Midbrain (tissue), 1 donor: ENCODE data around the gene GPR32.
"Not testable (repeated sequence)": the region's sequence is repeated elsewhere in the genome, so short reads cannot be mapped to it uniquely, and the experiment has no call there.

Source experiments
- DNase-seq: peaks from one replicate; lab custom pipeline; 2025; lab: John Stamatoyannopoulos, UW

The GPR32 gene

DNA sequence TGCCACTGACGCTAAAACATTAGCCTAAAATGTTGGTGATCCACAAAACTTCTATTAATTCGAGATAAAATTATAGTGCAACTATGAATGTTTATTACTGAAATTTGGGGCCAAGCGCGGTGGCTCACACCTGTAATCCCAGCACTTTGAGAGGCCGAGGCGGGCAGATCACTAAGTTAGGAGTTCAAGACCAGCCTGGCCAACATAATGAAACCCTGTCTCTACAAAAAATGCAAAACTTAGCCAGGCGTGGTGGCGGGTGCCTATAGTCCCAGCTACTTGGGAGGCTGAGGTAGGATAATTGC, 13.5 kb downstream of the GPR32 start:
- not testable (repeated sequence) for DNase-seq

- DNase-seq, result no peak
Observed at GRCh38 chr19:50784710-50785109, 14.4 kb downstream of the GPR32 start.

DNA sequence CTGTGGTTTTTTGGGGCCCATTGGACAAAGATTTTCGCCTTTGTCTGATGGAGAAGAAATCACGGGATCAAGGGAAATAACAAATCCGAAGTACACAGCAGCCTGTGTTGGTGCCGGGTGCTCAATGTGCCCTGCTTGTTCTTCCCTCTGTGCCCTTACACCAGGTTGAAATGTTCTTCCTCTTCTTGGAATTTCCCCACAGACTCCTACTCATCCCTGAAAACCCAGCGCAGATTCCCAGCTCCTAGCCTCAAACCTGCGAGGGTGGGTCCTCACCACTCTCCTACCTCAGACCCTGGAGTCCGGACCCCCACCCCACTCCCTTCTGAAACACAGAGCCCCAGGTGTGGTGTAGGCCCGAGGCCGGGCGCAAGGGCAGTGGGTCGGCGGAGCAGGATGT, 15.1 kb downstream of the GPR32 start:
- DNase-seq, result no peak

GRCh38 chr19:50790396-50790795, 20.1 kb downstream of the GPR32 start, which contains the start of gene ACP4:
ACP4 (plus strand) TSS chr19:50790415; CDS start chr19:50790415, 0 bp downstream.
- DNase-seq, result no peak

DNA sequence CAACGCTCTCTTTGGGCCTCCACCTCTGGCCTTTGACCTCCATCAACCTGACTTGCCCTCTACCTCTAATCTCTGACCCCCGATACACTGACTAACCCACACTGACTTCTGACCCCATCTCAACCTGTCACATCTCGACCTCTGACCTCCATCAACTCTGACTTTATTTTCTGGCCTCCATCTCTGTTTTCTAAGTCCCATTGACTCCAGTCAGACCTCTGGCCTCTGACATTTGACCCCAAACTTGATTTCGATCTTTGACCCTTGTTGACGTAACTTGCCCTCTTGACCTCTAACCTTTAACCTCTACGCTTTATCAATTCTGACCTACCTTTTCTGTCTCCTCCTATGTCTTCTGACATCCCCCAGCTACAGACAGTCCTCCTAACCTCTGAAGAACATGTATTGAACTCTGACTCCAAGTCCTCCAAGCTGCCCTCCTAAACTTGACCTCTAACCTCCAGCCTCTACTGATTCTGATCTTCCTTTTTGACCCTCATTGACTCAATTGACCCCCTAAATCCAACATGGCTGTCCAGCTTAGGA, 20.7 kb downstream of the GPR32 start:
- DNase-seq, result no peak

DNA sequence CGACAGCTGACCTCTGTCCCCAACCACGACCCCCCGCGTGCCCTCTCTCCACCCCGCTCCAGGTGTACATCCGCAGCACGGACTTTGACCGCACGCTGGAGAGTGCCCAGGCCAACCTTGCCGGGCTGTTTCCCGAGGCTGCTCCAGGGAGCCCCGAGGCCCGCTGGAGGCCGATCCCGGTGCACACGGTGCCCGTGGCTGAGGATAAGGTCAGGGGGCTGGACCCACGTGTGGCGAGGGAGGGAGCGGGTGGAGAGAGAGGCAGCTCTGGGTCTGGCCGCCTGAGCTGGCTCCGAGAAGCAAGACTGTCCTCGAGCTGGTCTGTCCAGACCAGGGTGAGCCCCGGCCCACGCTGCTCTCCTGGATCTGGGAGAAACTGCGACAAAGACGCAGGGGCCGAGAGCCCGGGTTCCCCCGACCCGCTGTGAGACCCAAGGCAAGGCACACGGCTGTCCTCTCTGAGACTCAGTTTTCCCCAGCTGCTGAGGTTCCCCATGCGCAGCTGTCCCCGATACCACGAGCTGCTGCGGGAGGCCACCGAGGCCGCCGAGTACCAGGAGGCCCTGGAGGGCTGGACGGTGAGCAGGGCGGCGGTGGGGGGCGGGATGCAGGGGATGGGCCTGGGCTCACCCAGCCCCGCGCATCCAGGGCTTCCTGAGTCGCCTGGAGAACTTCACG, 21.5 kb downstream of the GPR32 start:
- DNase-seq, result no peak

DNA sequence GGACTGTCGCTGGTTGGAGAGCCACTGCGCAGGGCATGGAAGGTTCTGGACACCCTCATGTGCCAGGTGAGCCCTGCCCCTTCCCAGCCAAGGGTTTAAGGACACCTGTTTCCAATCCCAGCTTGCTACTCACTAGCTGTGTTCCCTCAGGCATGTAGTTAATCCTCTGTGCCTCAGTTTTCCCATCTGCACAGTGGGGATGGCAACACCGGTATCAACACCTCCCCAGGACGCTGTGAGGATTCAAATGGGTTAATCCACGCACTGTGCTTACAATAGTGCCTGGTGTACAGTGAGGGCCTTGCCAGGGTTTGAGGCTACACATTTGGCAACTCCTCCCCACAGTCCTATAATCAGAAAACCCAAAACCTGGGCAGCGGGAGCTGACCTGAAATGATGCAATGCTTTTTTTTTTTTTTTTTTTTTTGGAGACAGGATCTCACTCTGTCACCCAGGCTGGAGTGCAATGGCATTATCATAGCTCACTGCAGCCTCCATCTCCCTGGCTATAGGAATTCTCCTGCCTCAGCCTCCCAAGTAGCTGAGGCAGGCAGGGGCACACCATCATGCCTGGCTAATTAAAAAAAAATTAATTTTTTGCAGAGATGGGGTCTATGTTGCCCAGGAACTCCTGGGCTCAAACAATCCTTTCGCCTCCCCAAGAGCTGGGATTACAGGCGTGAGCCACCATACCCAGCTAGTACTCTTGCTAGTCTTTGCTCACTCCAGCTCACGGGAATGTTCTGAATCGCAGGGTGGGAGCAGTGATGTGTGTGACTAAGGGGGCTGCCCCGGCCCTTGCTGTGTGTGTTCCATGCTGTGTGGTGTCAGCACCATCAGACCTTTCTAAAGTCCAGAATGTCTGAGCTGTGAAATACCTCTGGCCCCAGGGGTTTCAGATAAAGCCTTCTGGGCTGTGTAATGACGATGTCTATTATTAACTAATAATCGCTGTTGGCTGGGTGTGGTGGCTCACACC, 22.3 kb downstream of the GPR32 start:
- no peak for DNase-seq

GRCh38 chr19:50793558-50794065, 23.3 kb downstream of the GPR32 start:
- DNase-seq, result no peak

DNA sequence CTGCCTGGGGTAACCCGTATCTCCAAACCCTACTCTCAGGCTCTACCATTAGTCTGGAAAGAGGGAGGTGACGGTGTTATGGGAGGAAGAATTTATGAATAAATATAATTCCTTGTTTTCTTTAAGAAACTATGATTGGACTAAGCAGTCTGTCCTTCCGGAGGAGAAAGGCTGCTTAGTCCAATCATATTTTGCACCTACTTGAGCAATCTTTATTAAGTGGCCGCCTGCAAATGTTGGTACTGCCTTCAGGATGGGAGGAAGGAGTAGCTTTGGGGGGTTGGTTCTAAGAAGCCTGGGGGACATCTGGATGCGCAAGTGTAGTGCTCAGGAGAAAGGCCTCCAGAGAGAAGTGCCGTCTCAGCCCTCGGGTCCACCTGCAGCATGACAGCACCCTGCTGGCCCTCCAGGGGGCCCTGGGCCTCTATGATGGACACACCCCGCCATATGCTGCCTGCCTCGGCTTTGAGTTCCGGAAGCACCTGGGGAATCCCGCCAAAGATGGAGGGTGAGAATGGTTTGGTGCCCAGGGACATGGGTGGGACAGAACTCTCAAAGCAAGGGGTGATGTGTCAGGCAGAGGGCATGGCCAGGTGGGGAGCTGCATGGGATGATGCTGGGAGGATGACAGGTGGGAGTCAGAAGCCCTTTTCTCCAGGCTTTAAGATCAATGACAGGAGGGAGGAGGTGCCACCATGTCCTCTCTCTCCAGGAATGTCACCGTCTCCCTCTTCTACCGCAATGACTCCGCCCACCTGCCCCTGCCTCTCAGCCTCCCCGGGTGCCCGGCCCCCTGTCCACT, 24.0 kb downstream of the GPR32 start:
- DNase-seq, result no peak

DNA sequence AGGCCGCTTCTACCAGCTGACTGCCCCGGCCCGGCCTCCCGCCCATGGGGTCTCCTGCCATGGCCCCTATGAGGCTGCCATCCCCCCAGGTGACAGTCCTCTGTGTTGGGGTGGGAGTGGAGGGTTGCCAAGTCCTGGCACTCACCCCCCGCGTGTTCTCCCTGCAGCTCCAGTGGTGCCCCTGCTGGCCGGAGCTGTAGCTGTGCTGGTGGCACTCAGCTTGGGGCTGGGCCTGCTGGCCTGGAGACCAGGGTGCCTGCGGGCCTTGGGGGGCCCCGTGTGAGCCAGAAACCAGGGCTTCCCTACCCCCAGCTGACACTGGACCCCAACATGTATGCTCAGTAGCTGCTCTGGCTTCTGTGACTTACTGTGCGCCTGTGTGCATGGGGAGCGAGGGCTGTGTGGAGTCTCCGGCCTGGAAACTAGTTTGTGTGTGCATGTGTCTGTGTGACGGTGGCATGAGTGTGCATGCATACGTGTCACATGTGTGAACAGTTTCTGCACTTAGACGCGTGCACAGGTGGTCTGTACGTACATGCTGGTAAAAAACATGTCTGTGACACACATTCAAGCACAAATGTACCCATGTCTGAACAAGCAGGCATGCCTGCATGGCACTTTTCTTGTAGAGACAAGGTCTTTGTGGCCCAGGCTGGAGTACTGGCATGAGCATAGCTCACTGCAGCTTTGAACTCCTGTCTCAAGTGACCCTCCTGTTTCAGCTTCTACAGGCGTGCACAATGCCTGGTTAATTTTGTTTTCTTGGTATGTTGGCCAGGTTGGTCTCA, 24.8 kb downstream of the GPR32 start:
- DNase-seq, result no peak

DNA sequence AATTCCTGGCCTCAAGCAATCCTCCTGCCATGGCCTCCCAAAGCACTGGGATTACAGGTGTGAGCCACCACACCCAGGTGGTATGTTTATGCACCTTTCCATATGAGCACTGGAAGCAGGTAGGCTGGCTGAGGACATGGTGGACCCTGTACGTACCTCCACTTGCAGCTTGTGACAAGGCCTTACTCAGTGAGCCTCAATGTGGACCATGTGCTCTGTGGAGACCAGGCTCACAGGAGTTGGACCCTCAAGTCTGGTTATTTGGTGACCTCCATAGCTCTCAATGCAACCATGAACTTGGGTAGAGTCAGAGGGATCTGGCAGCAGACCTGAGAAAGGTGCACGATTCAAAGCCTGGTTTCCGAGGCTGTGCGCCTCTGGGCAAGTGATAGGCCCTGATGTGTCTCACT, 25.4 kb downstream of the GPR32 start:
- no peak for DNase-seq

DNA sequence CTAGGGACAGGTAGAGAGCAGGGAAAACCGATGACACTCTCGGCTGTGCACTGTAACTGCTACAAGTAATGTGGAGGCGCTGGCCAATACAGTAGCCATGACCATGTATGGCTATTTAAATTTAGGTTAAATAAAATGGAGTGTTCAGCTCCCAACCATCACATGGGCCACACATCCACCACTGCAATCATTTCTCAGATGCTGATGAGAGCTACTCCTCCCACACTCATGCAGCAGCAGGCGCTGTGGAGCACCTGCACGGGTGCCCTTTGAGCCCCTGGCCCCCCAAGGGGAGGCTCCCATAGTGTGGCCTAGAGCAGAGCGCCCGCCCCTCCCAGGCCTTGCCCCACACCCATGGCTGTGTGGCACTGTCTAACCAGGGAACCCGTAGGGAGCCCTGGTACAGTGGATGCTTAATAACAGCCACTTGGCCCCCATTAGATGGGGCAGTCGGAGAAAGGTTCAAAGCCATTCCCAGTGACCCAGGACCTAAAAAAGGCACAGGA, 25.9 kb downstream of the GPR32 start:
- DNase-seq, result no peak

- DNase-seq, result no peak
Observed at GRCh38 chr19:50796634-50797428, 26.6 kb downstream of the GPR32 start.

- no peak for DNase-seq
Observed at GRCh38 chr19:50797429-50797780, 27.1 kb downstream of the GPR32 start.

DNA sequence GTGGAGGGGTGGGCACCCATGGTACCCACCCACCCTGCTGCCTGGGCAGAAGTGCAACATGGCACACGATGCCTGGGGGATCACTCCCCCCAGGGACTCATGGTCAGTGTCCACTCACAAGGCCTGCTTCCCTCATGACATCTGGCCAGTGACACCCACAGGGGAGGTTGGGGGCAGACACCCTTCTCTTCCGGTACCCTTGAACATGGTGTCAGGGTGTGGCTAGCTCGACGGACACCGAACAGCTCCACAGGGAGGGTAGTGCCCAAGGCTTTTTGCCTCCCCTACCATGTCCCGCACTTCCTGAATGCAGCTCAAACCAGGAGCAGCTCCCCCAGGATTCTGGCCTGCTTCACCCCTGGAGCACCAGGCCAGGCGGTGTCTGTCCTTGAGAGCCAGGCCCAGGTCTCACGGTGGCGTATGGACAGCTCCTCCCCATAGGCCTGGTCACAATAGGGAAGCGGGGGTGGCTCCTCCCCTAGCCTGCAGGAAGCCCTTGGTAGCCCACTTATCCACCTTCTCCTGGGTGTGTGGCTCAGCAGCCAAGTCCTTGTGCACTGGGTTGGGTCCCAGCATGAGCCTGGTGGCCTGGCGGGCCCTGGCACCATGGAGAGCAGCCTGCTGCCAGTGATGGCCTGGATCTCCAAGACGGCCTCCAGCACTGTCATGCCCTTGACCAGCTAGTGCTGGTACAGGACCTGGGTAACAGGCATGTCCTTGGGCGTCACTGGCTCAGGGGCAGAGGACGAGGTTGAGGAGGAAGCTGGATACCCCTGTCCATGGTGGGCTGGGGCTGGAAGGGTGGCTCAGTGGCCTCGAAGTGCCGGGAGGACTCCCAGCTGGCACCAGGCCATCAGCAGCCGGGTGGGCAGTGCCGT, 27.8 kb downstream of the GPR32 start:
- no peak for DNase-seq

DNA sequence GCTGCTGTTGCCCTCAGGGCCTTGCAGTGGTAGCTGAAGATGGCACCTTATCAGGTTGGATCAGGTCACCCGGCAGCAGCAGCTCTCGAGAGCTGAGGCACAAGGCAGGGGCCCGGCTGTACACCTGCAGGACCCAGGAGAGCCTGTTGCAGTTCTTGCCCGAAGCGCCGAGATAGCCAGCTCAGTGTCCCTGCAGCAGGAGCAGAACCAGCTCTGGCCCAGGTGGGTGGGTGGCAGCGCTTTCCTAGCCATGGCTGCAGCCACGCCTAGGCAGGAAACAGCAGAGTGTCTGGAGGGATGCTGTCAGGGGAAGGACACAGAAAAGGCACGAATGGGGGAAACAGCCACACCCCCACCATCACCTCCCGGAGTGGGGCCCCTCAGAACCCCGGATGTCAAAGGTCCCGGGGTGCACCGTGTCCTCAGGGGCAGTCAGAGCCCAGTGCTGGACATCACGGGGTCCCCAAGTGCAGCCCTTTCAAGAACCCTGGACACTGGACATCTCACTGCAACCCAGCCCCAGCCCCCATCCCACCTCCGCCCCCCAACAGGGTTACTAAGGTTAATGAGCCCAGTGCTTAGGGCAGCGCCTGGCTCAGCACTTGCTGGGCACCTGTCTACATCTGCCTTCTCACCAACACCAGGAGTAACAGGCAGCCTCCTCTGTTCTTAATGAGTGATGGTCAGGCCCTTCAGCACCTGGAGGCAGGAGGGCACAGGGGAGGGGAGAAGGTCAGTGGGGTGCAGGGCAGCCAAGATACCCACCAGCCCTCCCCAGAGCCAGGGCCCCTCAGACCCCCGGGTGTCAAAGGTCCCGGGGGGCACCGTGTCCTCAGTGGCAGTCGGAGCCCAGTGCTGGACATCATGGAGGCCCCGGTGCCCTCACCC, 28.6 kb downstream of the GPR32 start:
- DNase-seq, result no peak

DNA sequence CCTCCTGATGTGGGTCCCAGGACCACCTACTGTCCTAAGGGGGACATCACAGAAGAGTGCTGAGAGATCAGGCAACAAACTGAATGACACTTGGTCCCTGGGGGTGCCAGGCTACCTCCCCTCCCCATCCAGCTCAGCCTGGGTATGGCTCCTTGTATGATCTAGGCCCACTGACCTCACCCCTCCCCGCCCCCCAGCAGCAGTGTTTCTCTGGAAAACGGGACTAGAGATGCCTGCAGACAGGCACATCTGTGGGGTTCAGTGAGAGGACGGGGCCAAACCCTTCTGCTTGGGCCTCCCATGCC, 29.2 kb downstream of the GPR32 start:
- no peak for DNase-seq

DNA sequence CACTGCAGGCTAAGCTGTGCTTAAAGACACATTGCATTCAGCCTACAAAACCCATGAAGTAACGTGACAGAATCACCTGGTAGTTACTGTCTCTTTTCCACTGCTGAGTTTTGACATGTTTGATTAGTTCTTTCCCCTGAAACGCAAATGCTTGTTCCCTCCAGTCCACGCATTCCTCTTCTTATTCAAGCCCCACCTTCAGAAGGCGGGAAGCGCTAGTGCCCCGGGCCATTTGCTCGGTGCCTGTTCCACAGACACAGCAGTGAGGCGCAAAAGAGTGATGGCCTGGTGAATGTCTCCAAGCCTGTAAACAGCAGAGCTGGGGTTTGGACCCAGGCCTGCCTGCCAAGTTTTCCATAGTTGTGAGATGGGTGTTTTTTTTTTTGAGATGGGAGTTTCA, 30.8 kb downstream of the GPR32 start:
- DNase-seq, result no peak
